ENCODE measurements around the gene SLC29A1.
A peak's percentile ranks its signal among the peaks of the same experiment; 100 is the strongest.
"Not testable (repeated sequence)": the region's sequence is repeated elsewhere in the genome, so short reads cannot be mapped to it uniquely, and the experiment has no call there.

SLC29A1 gene

DNA sequence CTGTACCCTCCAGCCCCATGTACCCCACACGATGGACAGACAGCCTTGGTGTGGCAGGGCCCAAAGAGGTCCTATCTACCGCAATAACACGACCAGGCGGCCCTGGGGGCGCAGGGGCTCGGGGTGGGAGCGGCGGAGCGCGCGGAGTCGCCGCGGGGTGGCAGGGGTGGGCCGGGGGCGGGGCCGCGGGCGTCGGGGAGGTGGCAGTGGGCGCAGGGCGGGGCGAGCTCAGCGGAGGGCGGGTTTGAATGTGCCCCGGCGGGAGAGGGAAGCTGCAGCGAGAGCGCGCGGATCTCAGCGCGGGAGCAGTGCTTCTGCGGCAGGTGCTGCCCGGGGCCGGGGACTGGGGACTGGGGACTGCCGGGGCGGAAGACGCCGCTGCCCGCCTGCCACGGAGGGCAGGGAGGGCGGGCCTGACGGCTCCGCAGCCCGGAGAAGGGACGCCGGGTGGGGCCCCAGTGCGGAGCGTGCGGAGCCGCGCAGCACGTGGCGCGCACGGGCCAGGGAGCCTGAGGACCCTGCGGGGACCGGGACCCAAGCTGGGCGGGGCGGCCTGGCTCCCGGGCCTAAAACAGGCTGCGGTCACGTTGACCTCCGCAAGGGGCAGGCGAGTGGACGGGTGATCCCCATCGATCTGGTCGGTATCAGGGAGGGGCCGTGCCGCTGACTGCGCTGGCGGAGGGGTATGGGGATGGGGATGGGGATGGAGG, at the start of gene SLC29A1:
Gene SLC29A1, plus strand, starts transcription at position 277 of the 710 bp plus-strand sequence. CDS start 3,719 bp downstream, outside the sequence.
- peak within 1 kb of the TSS; percentile 94 for H3K27ac Mint-ChIP-seq
- H3K9me3 Mint-ChIP-seq, result no peaks in the 10 kb centered on the region
- peak within 1 kb of the TSS; percentile 92 for H3K4me3 Mint-ChIP-seq
- peaks cover 50% of the 10 kb centered on the region for H3K4me1 Mint-ChIP-seq (ENCODE audit: low read depth)
- peaks cover 21% of the 10 kb centered on the region for H3K36me3 Mint-ChIP-seq (ENCODE audit: low read depth)
- no peaks in the 10 kb centered on the region for H3K27me3 Mint-ChIP-seq

- Mint-ChIP-seq H3K27ac (no peak overlapping the region), H3K4me3 (no peak overlapping the region), H3K27me3 (peaks cover 3% of the 10 kb centered on the region), H3K36me3 (ENCODE audit: low read depth) (no peaks in the 10 kb centered on the region), H3K4me1 (ENCODE audit: low read depth) (peaks cover 36% of the 10 kb centered on the region), H3K9me3 (no peaks in the 10 kb centered on the region)
Measured at GRCh38 chr6:44176130-44176761, 47.1 kb upstream of the SLC29A1 start.

- Mint-ChIP-seq H3K27ac (no peak overlapping the region), H3K9me3 (no peaks in the 10 kb centered on the region), H3K27me3 (peaks cover 3% of the 10 kb centered on the region), H3K36me3 (ENCODE audit: low read depth) (no peaks in the 10 kb centered on the region), H3K4me1 (ENCODE audit: low read depth) (peaks cover 34% of the 10 kb centered on the region), H3K4me3 (peak overlapping the region; percentile 48)
Measured at GRCh38 chr6:44176762-44177509, 46.5 kb upstream of the SLC29A1 start.

DNA sequence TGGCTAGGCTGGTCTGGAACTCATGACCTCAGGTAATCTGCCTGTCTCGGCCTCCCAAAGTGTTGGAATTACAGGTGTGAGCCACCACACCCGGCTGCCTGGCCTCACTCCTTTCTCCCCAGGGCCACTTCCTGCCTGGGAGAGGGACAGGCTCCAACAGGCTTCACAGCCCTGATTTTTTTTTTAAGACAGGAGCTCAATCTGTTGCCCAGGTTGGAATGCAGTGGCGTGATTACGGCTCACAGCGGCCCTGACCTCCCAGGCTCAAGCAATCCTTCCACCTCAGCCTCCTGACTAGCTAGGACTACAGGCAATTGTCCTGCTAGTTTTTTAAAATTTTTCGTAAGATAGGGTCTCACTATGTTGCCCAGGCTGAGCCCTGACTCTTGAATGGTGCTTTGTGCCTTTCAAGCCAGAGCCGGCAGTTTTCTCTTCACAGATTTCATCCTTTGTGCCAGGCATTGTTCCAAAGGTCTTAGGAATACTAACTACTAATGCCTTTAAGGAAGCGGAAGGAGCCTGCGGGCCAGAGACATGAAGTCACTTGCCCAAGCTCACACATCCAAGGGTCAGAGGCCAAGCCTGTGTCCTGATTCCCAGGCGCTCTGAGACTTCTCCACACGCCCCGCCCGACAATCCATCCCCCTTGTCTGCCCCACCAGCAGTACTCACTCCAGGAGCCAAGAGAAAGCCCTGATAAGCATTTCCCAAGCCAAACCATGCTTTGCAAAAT, 45.5 kb upstream of the SLC29A1 start:
- H3K9me3 Mint-ChIP-seq, result no peaks in the 10 kb centered on the region
- no peak overlapping the region for H3K4me3 Mint-ChIP-seq
- H3K36me3 Mint-ChIP-seq (ENCODE audit: low read depth), result no peaks in the 10 kb centered on the region
- H3K27me3 Mint-ChIP-seq, result no peaks in the 10 kb centered on the region
- H3K4me1 Mint-ChIP-seq (ENCODE audit: low read depth), result peaks cover 25% of the 10 kb centered on the region
- H3K27ac Mint-ChIP-seq, result no peak overlapping the region

GRCh38 chr6:44178424-44179071, 44.8 kb upstream of the SLC29A1 start:
- H3K27me3 Mint-ChIP-seq, result no peaks in the 10 kb centered on the region

DNA sequence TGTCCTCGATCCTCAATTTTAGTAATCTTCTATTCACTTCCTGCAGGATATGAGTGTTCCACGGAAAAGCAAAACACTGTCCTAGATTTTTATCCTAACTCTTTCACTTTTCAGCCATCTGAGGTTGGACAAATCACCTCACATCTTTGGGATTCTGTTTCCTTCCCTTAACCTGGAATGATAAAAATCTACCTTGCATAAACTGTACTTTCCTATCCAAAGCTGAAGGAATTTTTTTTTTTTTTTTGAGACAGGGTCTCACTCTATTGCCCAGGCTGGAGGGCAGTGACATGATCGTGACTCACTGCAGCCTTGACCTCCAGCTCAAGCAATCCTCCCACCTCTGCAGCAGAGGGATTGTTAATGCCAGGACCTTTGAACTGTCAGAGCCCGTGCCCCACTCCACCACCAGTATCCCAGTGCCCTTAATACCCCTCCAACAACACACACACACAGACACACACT, 44.3 kb upstream of the SLC29A1 start:
- no peak overlapping the region for H3K4me3 Mint-ChIP-seq
- no peaks in the 10 kb centered on the region for H3K36me3 Mint-ChIP-seq (ENCODE audit: low read depth)
- H3K27ac Mint-ChIP-seq, result peak overlapping the region; percentile 46
- H3K27me3 Mint-ChIP-seq, result no peaks in the 10 kb centered on the region
- peaks cover 15% of the 10 kb centered on the region for H3K4me1 Mint-ChIP-seq (ENCODE audit: low read depth)
- no peaks in the 10 kb centered on the region for H3K9me3 Mint-ChIP-seq

More at GRCh38 chr6:44178424-44179071, 44.8 kb upstream of the SLC29A1 start:
- Mint-ChIP-seq H3K4me3 (no peak overlapping the region), H3K4me1 (ENCODE audit: low read depth) (peaks cover 19% of the 10 kb centered on the region), H3K27ac (no peak overlapping the region), H3K36me3 (ENCODE audit: low read depth) (no peaks in the 10 kb centered on the region), H3K9me3 (no peaks in the 10 kb centered on the region)

DNA sequence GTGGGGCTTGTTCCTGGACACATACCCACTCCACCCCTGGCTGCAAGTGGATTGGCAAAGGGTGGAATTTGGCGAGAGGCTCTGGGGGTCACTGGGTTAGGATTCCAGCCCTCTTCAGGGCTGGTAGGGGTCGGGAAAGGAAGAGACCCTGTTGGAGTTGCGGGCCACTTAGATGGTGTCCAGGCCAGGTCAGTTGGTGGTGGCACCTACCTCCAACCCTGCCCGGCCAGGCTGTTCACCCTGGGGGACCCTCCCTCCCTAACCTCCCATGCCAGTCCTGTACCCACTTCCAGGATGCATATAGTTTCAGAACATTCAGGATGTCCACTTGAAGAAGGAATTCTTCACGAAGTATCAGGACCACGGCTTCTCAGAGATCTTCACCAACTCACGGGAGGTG, 43.7 kb upstream of the SLC29A1 start:
- peak overlapping the region; percentile 46 for H3K27ac Mint-ChIP-seq
- H3K4me3 Mint-ChIP-seq, result no peak overlapping the region
- no peaks in the 10 kb centered on the region for H3K36me3 Mint-ChIP-seq (ENCODE audit: low read depth)
- peaks cover 15% of the 10 kb centered on the region for H3K4me1 Mint-ChIP-seq (ENCODE audit: low read depth)
- H3K9me3 Mint-ChIP-seq, result no peaks in the 10 kb centered on the region
- H3K27me3 Mint-ChIP-seq, result no peaks in the 10 kb centered on the region

GRCh38 chr6:44180406-44180805, 43.0 kb upstream of the SLC29A1 start:
- peaks cover 17% of the 10 kb centered on the region for H3K4me1 Mint-ChIP-seq (ENCODE audit: low read depth)
- no peak overlapping the region for H3K27ac Mint-ChIP-seq
- no peaks in the 10 kb centered on the region for H3K9me3 Mint-ChIP-seq
- no peak overlapping the region for H3K4me3 Mint-ChIP-seq
- H3K27me3 Mint-ChIP-seq, result no peaks in the 10 kb centered on the region
- H3K36me3 Mint-ChIP-seq (ENCODE audit: low read depth), result no peaks in the 10 kb centered on the region

DNA sequence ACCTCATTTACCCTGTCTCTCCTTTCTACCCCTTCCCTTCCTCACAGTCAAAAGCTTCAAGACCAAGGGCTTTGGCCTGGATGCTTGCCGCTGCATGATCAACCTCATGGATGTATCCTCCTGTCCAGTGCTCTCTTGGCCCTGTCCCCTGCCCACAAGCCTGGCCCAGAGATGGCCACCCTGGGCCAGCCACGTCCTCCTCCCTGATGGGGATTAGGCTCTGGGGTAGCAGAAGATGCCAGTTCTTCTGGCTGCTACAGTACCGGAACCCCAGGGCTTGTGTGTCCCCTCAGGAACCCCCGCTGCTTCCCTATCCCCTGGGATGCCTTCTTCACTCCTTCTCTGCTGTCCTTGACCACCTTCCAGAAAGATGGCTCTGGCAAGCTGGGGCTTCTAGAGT, 42.5 kb upstream of the SLC29A1 start:
- Mint-ChIP-seq H3K4me3 (no peak overlapping the region), H3K27ac (no peak overlapping the region), H3K9me3 (no peaks in the 10 kb centered on the region), H3K27me3 (no peaks in the 10 kb centered on the region), H3K36me3 (ENCODE audit: low read depth) (no peaks in the 10 kb centered on the region), H3K4me1 (ENCODE audit: low read depth) (peaks cover 21% of the 10 kb centered on the region)

DNA sequence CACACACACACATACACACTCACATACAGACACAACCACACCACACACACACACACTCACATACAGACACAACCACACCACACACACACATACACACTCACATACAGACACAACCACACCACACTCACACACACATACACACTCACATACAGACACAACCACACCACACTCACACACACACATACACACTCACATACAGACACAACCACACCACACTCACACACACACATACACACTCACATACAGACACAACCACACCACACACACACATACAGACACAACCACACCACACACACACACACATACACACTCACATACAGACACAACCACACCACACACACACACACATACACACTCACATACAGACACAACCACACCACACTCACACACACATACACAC, 41.6 kb upstream of the SLC29A1 start:
- H3K4me1 Mint-ChIP-seq (ENCODE audit: low read depth), result peaks cover 19% of the 10 kb centered on the region
- not testable (repeated sequence) for H3K4me3 Mint-ChIP-seq; H3K9me3 Mint-ChIP-seq; H3K27ac Mint-ChIP-seq; H3K27me3 Mint-ChIP-seq; H3K36me3 Mint-ChIP-seq (ENCODE audit: low read depth)

- no peak overlapping the region for H3K4me3 Mint-ChIP-seq
- no peaks in the 10 kb centered on the region for H3K27me3 Mint-ChIP-seq
- no peaks in the 10 kb centered on the region for H3K36me3 Mint-ChIP-seq (ENCODE audit: low read depth)
- H3K27ac Mint-ChIP-seq, result no peak overlapping the region
- peaks cover 11% of the 10 kb centered on the region for H3K4me1 Mint-ChIP-seq (ENCODE audit: low read depth)
- H3K9me3 Mint-ChIP-seq, result no peaks in the 10 kb centered on the region
Measured at GRCh38 chr6:44182911-44183390, 40.4 kb upstream of the SLC29A1 start.

DNA sequence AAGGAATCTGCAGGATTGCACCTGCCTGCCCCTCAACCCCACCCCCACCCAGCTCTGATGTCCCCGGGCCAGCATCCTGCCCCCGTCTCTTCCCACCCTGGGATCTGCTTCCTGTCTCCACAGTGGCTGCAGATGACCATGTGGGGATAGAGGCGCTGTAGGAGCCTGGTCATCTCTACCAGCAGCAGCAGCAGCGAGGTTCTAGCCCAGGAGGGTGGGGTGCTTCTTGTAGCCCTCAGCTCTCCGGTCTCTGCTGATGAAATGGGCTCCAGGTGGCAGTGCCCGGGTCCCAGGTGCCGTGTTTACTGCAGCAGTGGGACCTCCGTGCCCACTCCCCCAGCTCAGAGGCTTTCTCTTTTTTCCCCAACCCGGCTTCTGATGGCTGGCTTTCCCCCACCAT, 39.6 kb upstream of the SLC29A1 start:
- no peaks in the 10 kb centered on the region for H3K36me3 Mint-ChIP-seq (ENCODE audit: low read depth)
- H3K27me3 Mint-ChIP-seq, result no peaks in the 10 kb centered on the region
- H3K9me3 Mint-ChIP-seq, result no peaks in the 10 kb centered on the region
- H3K4me1 Mint-ChIP-seq (ENCODE audit: low read depth), result peaks cover 11% of the 10 kb centered on the region
- H3K4me3 Mint-ChIP-seq, result no peak overlapping the region
- no peak overlapping the region for H3K27ac Mint-ChIP-seq

- H3K27me3 Mint-ChIP-seq; H3K27ac Mint-ChIP-seq; H3K36me3 Mint-ChIP-seq (ENCODE audit: low read depth); H3K9me3 Mint-ChIP-seq; H3K4me3 Mint-ChIP-seq: not testable (repeated sequence)
- H3K4me1 Mint-ChIP-seq (ENCODE audit: low read depth), result peaks cover 17% of the 10 kb centered on the region
Measured at GRCh38 chr6:44185356-44185755, 38.0 kb upstream of the SLC29A1 start.

GRCh38 chr6:44185953-44186634, 37.3 kb upstream of the SLC29A1 start:
- H3K27ac Mint-ChIP-seq, result peak overlapping the region; percentile 16
- H3K36me3 Mint-ChIP-seq (ENCODE audit: low read depth), result no peaks in the 10 kb centered on the region
- H3K9me3 Mint-ChIP-seq, result no peaks in the 10 kb centered on the region
- H3K4me3 Mint-ChIP-seq, result no peak overlapping the region
- peaks cover 17% of the 10 kb centered on the region for H3K4me1 Mint-ChIP-seq (ENCODE audit: low read depth)
- no peaks in the 10 kb centered on the region for H3K27me3 Mint-ChIP-seq

Measured in stimulated activated naive CD8-positive, alpha-beta T cell treated with anti-CD3 and anti-CD28 coated beads, Interleukin-15, Interleukin-2, amounts not matched to agents 100 ng/mL and 50 ng/mL, for 24 hours (primary cell).